Measurements from ENCODE around the gene DYNAP.

Gene DYNAP

GRCh38 chr18:54622084-54622483, 31.0 kb downstream of the DYNAP start:
- H3K4me3 ChIP-seq (ENCODE audit: low read depth, low read length) = no peak overlapping the region
- TF ChIP-seq CTCF (IDR thresholded peaks at IDR 0.05; ENCODE audit: control insufficient read depth, extremely low read depth, insufficient read depth) = no peak
- DNase-seq (ENCODE audit: low read depth) = no peak

GRCh38 chr18:54626779-54627178, 35.7 kb downstream of the DYNAP start:
- DNase-seq (ENCODE audit: low read depth) = no peak
- H3K4me3 ChIP-seq (ENCODE audit: low read depth, low read length) = no peak overlapping the region
- no peak for TF ChIP-seq CTCF (IDR thresholded peaks at IDR 0.05; ENCODE audit: control insufficient read depth, extremely low read depth, insufficient read depth)

GRCh38 chr18:54630963-54631362, 39.9 kb downstream of the DYNAP start:
- DNase-seq (ENCODE audit: low read depth) = no peak
- TF ChIP-seq CTCF (IDR thresholded peaks at IDR 0.05; ENCODE audit: control insufficient read depth, extremely low read depth, insufficient read depth) = no peak
- H3K4me3 ChIP-seq (ENCODE audit: low read depth, low read length) = no peak overlapping the region

GRCh38 chr18:54636217-54636616, 45.2 kb downstream of the DYNAP start:
- no peak overlapping the region for H3K4me3 ChIP-seq (ENCODE audit: low read depth, low read length)
- DNase-seq (ENCODE audit: low read depth) = peak; percentile 7
- TF ChIP-seq CTCF (IDR thresholded peaks at IDR 0.05; ENCODE audit: control insufficient read depth, extremely low read depth, insufficient read depth) = no peak

- no peak for DNase-seq (ENCODE audit: low read depth)
- no peak overlapping the region for H3K4me3 ChIP-seq (ENCODE audit: low read depth, low read length)
- TF ChIP-seq CTCF (IDR thresholded peaks at IDR 0.05; ENCODE audit: control insufficient read depth, extremely low read depth, insufficient read depth) = no peak
These were observed 50.7 kb downstream of the DYNAP start for GRCh38 chr18:54641734-54642133.

- TF ChIP-seq CTCF (IDR thresholded peaks at IDR 0.05; ENCODE audit: control insufficient read depth, extremely low read depth, insufficient read depth) = peak; percentile 65
- no peak overlapping the region for H3K4me3 ChIP-seq (ENCODE audit: low read depth, low read length)
- no peak for DNase-seq (ENCODE audit: low read depth)
These were observed 56.1 kb downstream of the DYNAP start for GRCh38 chr18:54647176-54647575.

Data from LNCaP clone FGC (cell line).